ENCODE data around the gene BSPRY.
A peak's percentile ranks its signal among the peaks of the same experiment; 100 is the strongest.

The BSPRY gene

GRCh38 chr9:113322671-113323070, 26.7 kb upstream of the BSPRY start:
- Mint-ChIP-seq H3K4me1 (no peaks in the 10 kb centered on the region), H3K9me3 (no peaks in the 10 kb centered on the region), H3K36me3 (ENCODE audit: low read depth) (no peaks in the 10 kb centered on the region), H3K4me3 (no peak overlapping the region), H3K27ac (no peak overlapping the region), H3K27me3 (no peaks in the 10 kb centered on the region)
- no peak for ATAC-seq
- DNase-seq: no peak

- H3K4me3 Mint-ChIP-seq: no peak overlapping the region
- no peaks in the 10 kb centered on the region for H3K4me1 Mint-ChIP-seq
- H3K9me3 Mint-ChIP-seq: no peaks in the 10 kb centered on the region
- H3K36me3 Mint-ChIP-seq (ENCODE audit: low read depth): no peaks in the 10 kb centered on the region
- no peaks in the 10 kb centered on the region for H3K27me3 Mint-ChIP-seq
- DNase-seq (no peak), ATAC-seq (no peak)
- H3K27ac Mint-ChIP-seq: no peak overlapping the region
These were observed 23.1 kb upstream of the BSPRY start for GRCh38 chr9:113326230-113326629.

- Mint-ChIP-seq H3K4me3 (no peak overlapping the region), H3K27ac (no peak overlapping the region), H3K4me1 (no peaks in the 10 kb centered on the region), H3K27me3 (no peaks in the 10 kb centered on the region), H3K9me3 (no peaks in the 10 kb centered on the region), H3K36me3 (ENCODE audit: low read depth) (no peaks in the 10 kb centered on the region)
- DNase-seq (no peak), ATAC-seq (no peak)
These were observed 21.1 kb upstream of the BSPRY start for GRCh38 chr9:113328045-113328782.

- H3K36me3 Mint-ChIP-seq (ENCODE audit: low read depth): no peaks in the 10 kb centered on the region
- DNase-seq: no peak
- no peaks in the 10 kb centered on the region for H3K27me3 Mint-ChIP-seq
- H3K4me1 Mint-ChIP-seq: no peaks in the 10 kb centered on the region
- H3K9me3 Mint-ChIP-seq: no peaks in the 10 kb centered on the region
- H3K4me3 Mint-ChIP-seq: no peak overlapping the region
- no peak overlapping the region for H3K27ac Mint-ChIP-seq
- ATAC-seq: no peak
These were observed 17.6 kb upstream of the BSPRY start for GRCh38 chr9:113331780-113332179.

GRCh38 chr9:113337714-113338113, 11.6 kb upstream of the BSPRY start:
- H3K4me1 Mint-ChIP-seq: peaks cover 28% of the 10 kb centered on the region

GRCh38 chr9:113340011-113340699, 9.2 kb upstream of the BSPRY start, which contains the start of gene WDR31:
Gene WDR31, minus strand, starts transcription at chr9:113340275. Its CDS starts 8,253 bp downstream, at chr9:113332022.
- Mint-ChIP-seq H3K4me1 (peaks cover 35% of the 10 kb centered on the region), H3K27ac (peak within 1 kb of the TSS; percentile 53), H3K36me3 (ENCODE audit: low read depth) (no peaks in the 10 kb centered on the region), H3K9me3 (no peaks in the 10 kb centered on the region), H3K4me3 (peak within 1 kb of the TSS; percentile 86), H3K27me3 (no peaks in the 10 kb centered on the region)
- ATAC-seq (peak; percentile 94), DNase-seq (peak; percentile 89)

More at GRCh38 chr9:113337714-113338113, 11.6 kb upstream of the BSPRY start:
- no peaks in the 10 kb centered on the region for H3K27me3 Mint-ChIP-seq
- no peak overlapping the region for H3K27ac Mint-ChIP-seq
- H3K36me3 Mint-ChIP-seq (ENCODE audit: low read depth): no peaks in the 10 kb centered on the region
- ATAC-seq (no peak), DNase-seq (no peak)
- H3K9me3 Mint-ChIP-seq: no peaks in the 10 kb centered on the region
- H3K4me3 Mint-ChIP-seq: no peak overlapping the region

GRCh38 chr9:113341712-113342410, 7.5 kb upstream of the BSPRY start:
- Mint-ChIP-seq H3K4me1 (peaks cover 47% of the 10 kb centered on the region), H3K9me3 (no peaks in the 10 kb centered on the region), H3K27me3 (no peaks in the 10 kb centered on the region), H3K27ac (peak overlapping the region; percentile 37), H3K36me3 (ENCODE audit: low read depth) (no peaks in the 10 kb centered on the region), H3K4me3 (peak overlapping the region; percentile 86)
- ATAC-seq: no peak
- no peak for DNase-seq

GRCh38 chr9:113343732-113344231, 5.6 kb upstream of the BSPRY start:
- DNase-seq (no peak), ATAC-seq (no peak)
- Mint-ChIP-seq H3K27ac (no peak overlapping the region), H3K36me3 (ENCODE audit: low read depth) (no peaks in the 10 kb centered on the region), H3K4me1 (peaks cover 61% of the 10 kb centered on the region), H3K9me3 (no peaks in the 10 kb centered on the region), H3K4me3 (no peak overlapping the region), H3K27me3 (no peaks in the 10 kb centered on the region)

GRCh38 chr9:113345190-113345589, 4.2 kb upstream of the BSPRY start:
- no peak for DNase-seq
- Mint-ChIP-seq H3K36me3 (ENCODE audit: low read depth) (no peaks in the 10 kb centered on the region), H3K27ac (peak overlapping the region; percentile 11), H3K4me3 (no peak overlapping the region), H3K27me3 (peaks cover 4% of the 10 kb centered on the region), H3K4me1 (peaks cover 62% of the 10 kb centered on the region), H3K9me3 (no peaks in the 10 kb centered on the region)
- no peak for ATAC-seq

- Mint-ChIP-seq H3K9me3 (no peaks in the 10 kb centered on the region), H3K4me1 (peaks cover 62% of the 10 kb centered on the region), H3K27ac (no peak overlapping the region), H3K4me3 (no peak overlapping the region), H3K36me3 (ENCODE audit: low read depth) (no peaks in the 10 kb centered on the region), H3K27me3 (peaks cover 4% of the 10 kb centered on the region)
- no peak for DNase-seq
- no peak for ATAC-seq
These were observed 3.7 kb upstream of the BSPRY start for GRCh38 chr9:113345671-113346070.

- no peak for ATAC-seq
These were observed 904 bp upstream of the BSPRY start for GRCh38 chr9:113348437-113348836.

GRCh38 chr9:113349066-113349444, 286 bp upstream of the BSPRY start:
- DNase-seq (no peak), ATAC-seq (no peak)
- H3K4me3 Mint-ChIP-seq: peak overlapping the region; percentile 75
- peaks cover 63% of the 10 kb centered on the region for H3K4me1 Mint-ChIP-seq
- no peaks in the 10 kb centered on the region for H3K36me3 Mint-ChIP-seq (ENCODE audit: low read depth)
- H3K27ac Mint-ChIP-seq: peak overlapping the region; percentile 63
- peaks cover 14% of the 10 kb centered on the region for H3K27me3 Mint-ChIP-seq
- no peaks in the 10 kb centered on the region for H3K9me3 Mint-ChIP-seq

More at GRCh38 chr9:113348437-113348836, 904 bp upstream of the BSPRY start:
- Mint-ChIP-seq H3K27me3 (peaks cover 14% of the 10 kb centered on the region), H3K27ac (no peak overlapping the region), H3K36me3 (ENCODE audit: low read depth) (no peaks in the 10 kb centered on the region), H3K4me1 (peaks cover 67% of the 10 kb centered on the region), H3K9me3 (no peaks in the 10 kb centered on the region), H3K4me3 (no peak overlapping the region)
- DNase-seq: no peak

GRCh38 chr9:113350107-113350661, 843 bp downstream of the BSPRY start:
- peak; percentile 24 for ATAC-seq
- Mint-ChIP-seq H3K4me3 (peak overlapping the region; percentile 84), H3K4me1 (peaks cover 60% of the 10 kb centered on the region), H3K27me3 (peaks cover 14% of the 10 kb centered on the region), H3K36me3 (ENCODE audit: low read depth) (no peaks in the 10 kb centered on the region), H3K27ac (peak overlapping the region; percentile 94), H3K9me3 (no peaks in the 10 kb centered on the region)
- peak; percentile 39 for DNase-seq

- H3K36me3 Mint-ChIP-seq (ENCODE audit: low read depth): peaks cover under 1% of the 10 kb centered on the region
- peaks cover 53% of the 10 kb centered on the region for H3K4me1 Mint-ChIP-seq
- peak; percentile 57 for DNase-seq
- peaks cover 14% of the 10 kb centered on the region for H3K27me3 Mint-ChIP-seq
- ATAC-seq: peak; percentile 80
- H3K4me3 Mint-ChIP-seq: peak overlapping the region; percentile 84
- peak overlapping the region; percentile 94 for H3K27ac Mint-ChIP-seq
- H3K9me3 Mint-ChIP-seq: no peaks in the 10 kb centered on the region
These were observed 1.6 kb downstream of the BSPRY start for GRCh38 chr9:113350937-113351336.
